H1 (cell line): Measurements from ENCODE around the gene CD300LG. TPM values are rescaled to one million over a fixed set of nuclear protein-coding genes. Genes with fewer than 3 reads are reported as not detected.

Experiments used
- CTCF ChIA-PET: fragments of 300-600 bp; sonication (Branson Sonifier 250); formaldehyde crosslinking; loops from one replicate; lab custom pipeline; 2021; ENCODE audit not compliant: partially characterized antibody; lab: Charles Lee
- POLR2A ChIA-PET: fragments of 300-600 bp; sonication (Branson Sonifier 250); formaldehyde crosslinking; loops from one replicate; lab custom pipeline; 2021; ENCODE audit warnings: inconsistent platforms; ENCODE audit not compliant: partially characterized antibody; lab: Charles Lee
- DNase-seq, 2 experiments: peaks; one replicate each; pipeline versions ENCODE4 v3.0.0 to v3.0.0-alpha.2; 2010 to 2022; ENCODE audit warnings: low spot score in 2 of 2, low read depth in 1 of 2, mixed read lengths in 1 of 2
- FAIRE-seq: peaks from 2 replicates; lab custom pipeline; 2011; peaks lifted over from hg19 to GRCh38; lab: Jason Lieb, UNC
- H2AFZ ChIP-seq: 2 replicates; pipeline ENCODE4 v1.8.1; 2012; ENCODE audit warnings: low read length, inconsistent platforms
- H2AK5ac ChIP-seq: 2 replicates; pipeline ENCODE4 v1.6.1; 2013; ENCODE audit warnings: low read depth, low read length
- H2BK120ac ChIP-seq: replicated peaks from 2 replicates; pipeline ENCODE3; 2013; ENCODE audit warnings: low read depth, low read length, inconsistent platforms
- H2BK12ac ChIP-seq: 2 replicates; pipeline ENCODE4 v1.6.1; 2013; ENCODE audit warnings: low read depth, low read length
- H2BK15ac ChIP-seq: 2 replicates; pipeline ENCODE4 v1.6.1; 2013; ENCODE audit warnings: low read length
- H2BK20ac ChIP-seq: 2 replicates; pipeline ENCODE4 v1.6.1; 2013; ENCODE audit warnings: low read length
- H2BK5ac ChIP-seq: 2 replicates; pipeline ENCODE4 v1.6.1; 2013; ENCODE audit warnings: low read depth, low read length
- H3K14ac ChIP-seq: 2 replicates; pipeline ENCODE4 v1.6.1; 2013; ENCODE audit warnings: inconsistent platforms; ENCODE audit not compliant: insufficient read length
- H3K18ac ChIP-seq: 2 replicates; pipeline ENCODE4 v1.6.1; 2013; ENCODE audit warnings: low read length; ENCODE audit errors: extremely low read depth
- H3K23ac ChIP-seq: 2 replicates; pipeline ENCODE4 v1.6.1; 2013; ENCODE audit warnings: inconsistent platforms; ENCODE audit not compliant: insufficient read length
- H3K23me2 ChIP-seq: 2 replicates; pipeline ENCODE4 v1.6.1; 2013; ENCODE audit warnings: low read depth, low read length
- H3K27ac ChIP-seq: 2 replicates; pipeline ENCODE4 v1.6.1; 2011; ENCODE audit warnings: low read depth, low read length, inconsistent platforms
- H3K27me3 ChIP-seq, 4 experiments: replicated peaks in 1 of 4; 1 replicate in 1 of 4; 2 replicates in 3 of 4; pipeline versions ENCODE4 v1.6.1 to v1.8.1; 2011 to 2013; ENCODE audit warnings: low read length in 3 of 4, mild to moderate bottlenecking in 3 of 4, inconsistent platforms in 2 of 4, mixed read lengths in 2 of 4, moderate library complexity in 1 of 4; ENCODE audit not compliant: control insufficient read depth in 3 of 4, insufficient read depth in 3 of 4; ENCODE audit errors: extremely low read depth in 1 of 4
- H3K36me3 ChIP-seq, 4 experiments: 2 replicates each; pipeline versions ENCODE4 v1.6.1 to v1.8.1; 2011 to 2013; ENCODE audit warnings: mild to moderate bottlenecking in 4 of 4, low read length in 3 of 4, moderate library complexity in 2 of 4, control low read depth in 1 of 4, inconsistent platforms in 1 of 4; ENCODE audit not compliant: insufficient read depth in 4 of 4, control insufficient read depth in 2 of 4
- H3K4ac ChIP-seq: replicated peaks from 2 replicates; pipeline ENCODE3; 2013; ENCODE audit warnings: low read length, low read depth, mixed read lengths, inconsistent platforms; ENCODE audit not compliant: insufficient read length
- H3K4me1 ChIP-seq, 4 experiments: replicated peaks in 1 of 4; 1 replicate in 1 of 4; 2 replicates in 3 of 4; pipeline versions ENCODE4 v1.6.1 to v1.8.1; 2011 to 2013; ENCODE audit warnings: low read length in 3 of 4, inconsistent platforms in 2 of 4, mixed read lengths in 1 of 4; ENCODE audit not compliant: insufficient read depth in 4 of 4, control insufficient read depth in 3 of 4
- H3K4me2 ChIP-seq, 2 experiments: 2 replicates each; pipeline versions ENCODE4 v1.6.1 to v1.8.1; 2011 to 2013; ENCODE audit warnings: low read depth in 2 of 2, low read length in 2 of 2, control low read depth in 1 of 2, inconsistent platforms in 1 of 2, mild to moderate bottlenecking in 1 of 2; ENCODE audit not compliant: insufficient read depth in 1 of 2
- H3K4me3 ChIP-seq, 4 experiments: fragments of 200-600, 300-600 bp in 1 of 4; sonication (generic), shearing (Covaris generic), sonication (Bioruptor Twin) in 1 of 4; 2 replicates each; pipeline versions ENCODE4 v1.5.1 to v1.8.1; 2011 to 2016; ENCODE audit warnings: low read length in 4 of 4, low read depth in 3 of 4, control low read depth in 2 of 4, inconsistent platforms in 2 of 4, mild to moderate bottlenecking in 2 of 4, mixed read lengths in 1 of 4, moderate library complexity in 1 of 4; ENCODE audit not compliant: insufficient read depth in 2 of 4; ENCODE audit errors: extremely low read depth in 1 of 4
- H3K56ac ChIP-seq: replicated peaks from 2 replicates; pipeline ENCODE3; 2013; ENCODE audit warnings: low read depth, mild to moderate bottlenecking, mixed read lengths, low read length, inconsistent platforms; ENCODE audit not compliant: insufficient read length
- H3K79me1 ChIP-seq: 2 replicates; pipeline ENCODE4 v1.6.1; 2013; ENCODE audit warnings: low read depth, low read length, control low read depth
- H3K79me2 ChIP-seq, 2 experiments: 2 replicates each; pipeline versions ENCODE4 v1.6.1 to v1.8.1; 2012 to 2013; ENCODE audit warnings: low read length in 2 of 2, mild to moderate bottlenecking in 2 of 2, inconsistent platforms in 1 of 2; ENCODE audit not compliant: insufficient read depth in 2 of 2, control insufficient read depth in 1 of 2
- H3K9ac ChIP-seq, 4 experiments: replicated peaks in 1 of 4; 1 replicate in 1 of 4; 2 replicates in 3 of 4; pipeline versions ENCODE4 v1.6.1 to v1.8.1; 2011 to 2013; ENCODE audit warnings: low read depth in 3 of 4, low read length in 3 of 4, control low read depth in 2 of 4, mild to moderate bottlenecking in 2 of 4, moderate library complexity in 2 of 4, inconsistent platforms in 1 of 4; ENCODE audit errors: extremely low read depth in 1 of 4
- H3K9me3 ChIP-seq, 2 experiments: 2 replicates each; pipeline versions ENCODE4 v1.6.1 to v1.8.1; 2012 to 2013; ENCODE audit warnings: mild to moderate bottlenecking in 2 of 2, moderate library complexity in 2 of 2, control low read depth in 1 of 2, inconsistent platforms in 1 of 2, low read depth in 1 of 2, low read length in 1 of 2, mixed read lengths in 1 of 2; ENCODE audit not compliant: insufficient read depth in 2 of 2
- H4K20me1 ChIP-seq, 2 experiments: replicated peaks in 1 of 2; 2 replicates each; pipeline versions ENCODE3 to v1.8.1; 2011 to 2013; ENCODE audit warnings: inconsistent platforms in 2 of 2, low read length in 2 of 2, mild to moderate bottlenecking in 1 of 2; ENCODE audit not compliant: insufficient read depth in 2 of 2, control insufficient read depth in 1 of 2
- H4K5ac ChIP-seq: 2 replicates; pipeline ENCODE4 v1.6.1; 2013; ENCODE audit warnings: low read length, low read depth, mixed read lengths, inconsistent platforms; ENCODE audit not compliant: insufficient read length
- H4K8ac ChIP-seq: 2 replicates; pipeline ENCODE4 v1.8.0; 2013; ENCODE audit warnings: mild to moderate bottlenecking, moderate library complexity, low read length, inconsistent platforms; ENCODE audit not compliant: insufficient read depth; ENCODE audit errors: extremely low read depth
- H4K91ac ChIP-seq: replicated peaks from 2 replicates; pipeline ENCODE3; 2013; ENCODE audit warnings: low read length, mixed read lengths, inconsistent platforms; ENCODE audit not compliant: insufficient read length
- CBX5 ChIP-seq: fragments of 300-800, 300-1000 bp; sonication (generic); IDR thresholded peaks from 2 replicates; pipeline ENCODE4 v1.7.1; 2016; ENCODE audit warnings: antibody characterized with exemption, low read length, low read depth
- SIRT6 ChIP-seq: IDR thresholded peaks from one replicate; pipeline ENCODE4 v1.7.1; 2012; ENCODE audit warnings: low read length, inconsistent platforms
- TAF7 ChIP-seq: optimal IDR thresholded peaks from 2 replicates; pipeline ENCODE3; 2011; ENCODE audit warnings: low read depth, mild to moderate bottlenecking, inconsistent platforms, low read length, moderate library complexity, borderline replicate concordance
- WGBS, 2 experiments: shearing (Covaris generic) in 1 of 2; methylation state at CpG; one replicate each; pipeline versions ENCODE4 v1.1.6 to v1.1.7; 2013 to 2015; ENCODE audit warnings: low lambda C conversion rate in 2 of 2, mixed read lengths in 2 of 2, inconsistent platforms in 1 of 2, low coverage in 1 of 2, missing lambda C conversion rate in 1 of 2; ENCODE audit not compliant: insufficient replicate concordance in 2 of 2, insufficient coverage in 1 of 2, insufficient read length in 1 of 2; ENCODE audit errors: extremely low coverage in 1 of 2, missing lambda C conversion rate in 1 of 2; 5-methylcytosine and 5-hydroxymethylcytosine counted together
- polyA plus RNA-seq, 7 experiments: library from polyadenylated mRNA; depleted of rRNA in 3 of 7; stranded (reverse) in 5 of 7; unstranded in 2 of 7; fragments of >200 nt in 5 of 7; fragments of 200-250 nt in 2 of 7; gene quantifications; 1 replicate in 5 of 7; 2 replicates in 1 of 7; 4 replicates in 1 of 7; pipeline versions ENCODE4 v1.2.1 to v1.2.3, GENCODE V29; 2011 to 2013; ENCODE audit warnings: missing spikeins in 2 of 7, mixed read lengths in 2 of 7
- total RNA-seq: library from RNA; stranded (reverse); fragmentation: NEBNext Ultra II Directional; extraction: Animal tissue kit (Norgen Biotek cat#: 25700); gene quantifications from 2 replicates; pipeline ENCODE4 v1.2.1, GENCODE V29; 2021

CD300LG gene
- total and polyA plus RNA-seq, 2 of the 8 experiments (the other 6 are each of a cell fraction or from before 2014, with no cell fraction given) = 0.06 TPM; not detected in 1

- ChIA-PET CTCF (interaction anchor here (1.2 to 3.9 kb wide), 8 partner anchors 11 to 64 kb away, joined by 3 to 20 read pairs (median 5); partner anchors contain the start of gene CD300LG), POLR2A (interaction anchor here (1.3 to 2.3 kb wide), 2 partner anchors 11 to 12 kb away, joined by 4 to 5 read pairs; no protein-coding TSS in a partner anchor)
- H3K79me1 ChIP-seq = no peaks in the 10 kb centered on the region
- H3K9ac ChIP-seq = no peak overlapping the region
- no peaks in the 10 kb centered on the region for H3K27me3 ChIP-seq
- no peak overlapping the region for H2BK15ac ChIP-seq
- H2BK20ac ChIP-seq = no peak overlapping the region
- no peak overlapping the region for H3K27ac ChIP-seq
- H3K4me2 ChIP-seq = no peak overlapping the region
- TF ChIP-seq CBX5 (no peak), SIRT6 (no peak), TAF7 (no peak)
- H3K36me3 ChIP-seq = no peaks in the 10 kb centered on the region
- H3K56ac ChIP-seq = no peak overlapping the region
- H4K5ac ChIP-seq = no peak overlapping the region
- no peak overlapping the region for H3K14ac ChIP-seq
- H3K18ac ChIP-seq = no peak overlapping the region
- H2AFZ ChIP-seq = no peak overlapping the region
- H3K9me3 ChIP-seq = no peaks in the 10 kb centered on the region
- no peaks in the 10 kb centered on the region for H3K23me2 ChIP-seq
- H2BK120ac ChIP-seq = no peak overlapping the region
- no peak overlapping the region for H2BK12ac ChIP-seq
- WGBS, 2 experiments = 91% methylated on average over 1 of the region's 1 CpG; no CpG with 5 or more reads in 1 of the 2 experiments
- no peak for FAIRE-seq
- no peaks in the 10 kb centered on the region for H3K79me2 ChIP-seq
- no peak overlapping the region for H4K8ac ChIP-seq
- H3K23ac ChIP-seq = no peak overlapping the region
- H3K4ac ChIP-seq = no peak overlapping the region
- no peak overlapping the region for H4K91ac ChIP-seq
- H2BK5ac ChIP-seq = no peak overlapping the region
- H4K20me1 ChIP-seq = peaks cover 0 to 1% of the 10 kb centered on the region in 2 experiments
- no peak overlapping the region for H2AK5ac ChIP-seq
- H3K4me3 ChIP-seq = no peak overlapping the region
- DNase-seq = no peak
- H3K4me1 ChIP-seq = peaks cover 0 to 4% (median 1%) of the 10 kb centered on the region in 4 experiments; a peak in 1 of 7 replicates
Observed at GRCh38 chr17:43814714-43815113, 32.3 kb upstream of the CD300LG start.
